Ovary (tissue), 9 donors: ENCODE results near the gene CCDC88A. TPM values are rescaled to one million over a fixed set of nuclear protein-coding genes. Genes with fewer than 3 reads are reported as not detected.

Experiments used
- DNase-seq, 5 donors: peaks; one replicate each; pipeline ENCODE4 v3.0.0-alpha.2; 2019 to 2020
- H3K27ac ChIP-seq, 2 donors: fragments of 200-600 bp; one replicate each; pipeline versions ENCODE4 v1.5.1 to v1.8.0; 2019 to 2022
- H3K27me3 ChIP-seq: fragments of 200-600 bp; one replicate; pipeline ENCODE4 v1.8.0; 2022
- H3K36me3 ChIP-seq: fragments of 200-600 bp; sonication (generic); one replicate; pipeline ENCODE4 v1.5.1; 2019
- H3K4me1 ChIP-seq: one replicate; pipeline ENCODE4 v1.8.1; 2013; ENCODE audit warnings: mild to moderate bottlenecking, moderate library complexity; ENCODE audit not compliant: insufficient read depth
- H3K4me3 ChIP-seq: fragments of 200-600 bp; sonication (generic); one replicate; pipeline ENCODE4 v1.5.1; 2017
- H3K9me3 ChIP-seq, 2 donors: fragments of 200-600 bp in 1 of 2; sonication (generic) in 1 of 2; one replicate each; pipeline versions ENCODE4 v1.5.1 to v1.8.1; 2013 to 2019; ENCODE audit warnings: mild to moderate bottlenecking in 1 of 2, moderate library complexity in 1 of 2
- CTCF ChIP-seq, 3 donors: fragments of 450-650 bp in 2 of 3; fragments of 200-600 bp in 1 of 3; IDR thresholded peaks; one replicate each; pipeline versions ENCODE4 v1.5.1 to v1.8.0; 2016 to 2022; ENCODE audit warnings: antibody characterized with exemption in 3 of 3, mild to moderate bottlenecking in 1 of 3
- EP300 ChIP-seq: sonication (generic); formaldehyde crosslinking; IDR thresholded peaks from one replicate; pipeline ENCODE4 v1.6.1; 2017; ENCODE audit warnings: antibody characterized with exemption
- POLR2A ChIP-seq: fragments of 450-650 bp; IDR thresholded peaks from one replicate; pipeline ENCODE4 v1.6.1; 2017; ENCODE audit warnings: antibody characterized with exemption, mild to moderate bottlenecking, moderate library complexity
- WGBS, 3 donors: extraction: QIAGEN DNeasy Blood & Tissue Kit in 1 of 3; methylation state at CpG; one replicate each; pipeline versions ENCODE4 v1.1.5 to v1.1.7; 2013 to 2017; 5-methylcytosine and 5-hydroxymethylcytosine counted together
- intact Hi-C, 4 donors: fragments of 100-400 bp; cut with DNase I; formaldehyde crosslinking; loops; one replicate each; pipeline versions ENCODE4 v1.11.0 to v1.15.1; 2022 to 2023
- polyA plus RNA-seq, 2 donors: library from polyadenylated mRNA; stranded (reverse); fragments of 200-250 nt in 1 of 2; fragments of 350-450 nt in 1 of 2; fragmentation: Illumina TruSeq in 1 of 2; extraction: RNeasy Lipid Tissue Mini Kit (QIAGEN cat#74804) in 1 of 2; gene quantifications; one replicate each; pipeline ENCODE4 v1.2.3, GENCODE V29; 2013 to 2014
- total RNA-seq, 7 donors: library from RNA; depleted of rRNA in 2 of 7; stranded (reverse); fragments of >200 nt in 2 of 7; fragmentation: NEBNext Ultra II Directional in 3 of 7; extraction: Animal tissue kit (Norgen Biotek cat#: 25700) in 3 of 7; gene quantifications; one replicate each; pipeline versions ENCODE4 v1.1.0 to v1.2.4, GENCODE V29; 2016 to 2023
- donor health status: DM: no; HTN: no; CAD: no; lungs with moderate emphysema.
- donor health status: DM: no; HTN: no; CAD: no.
- donor health status: Bipolar disorder and iron deficiency.
- donor health status: DM: yes; HTN: yes; CAD: no.
- donor health status: DM: no; HTN: no; CAD: no.
- donor health status: DM: yes; HTN: yes; CAD: no.

The CCDC88A gene
- total and polyA plus RNA-seq, 9 donors = 9.6 to 64.4 (median 30.6) TPM

GRCh38 chr2:55419233-55419678 is 400 bp downstream of the CCDC88A start:
- no peak for DNase-seq
- TF ChIP-seq POLR2A = no peak
- no peak for TF ChIP-seq EP300
- no peak for TF ChIP-seq CTCF (IDR thresholded peaks at IDR 0.05)
- Histone ChIP-seq H3K36me3 (no peaks in the 10 kb centered on the region), H3K9me3 (no peaks in the 10 kb centered on the region), H3K4me1 (peaks cover 1% of the 10 kb centered on the region), H3K27ac (peak overlapping the region; percentile 80 to 81), H3K4me3 (peak overlapping the region; percentile 88), H3K27me3 (no peaks in the 10 kb centered on the region)
- 0 to 1% (median 1%) methylated on average over 29 to 31 of the region's 31 CpGs for WGBS, 3 donors
- intact Hi-C loops = no loop called here

GRCh38 chr2:55418512-55419232 is 984 bp downstream of the CCDC88A start:
- Histone ChIP-seq H3K27me3 (no peaks in the 10 kb centered on the region), H3K36me3 (no peaks in the 10 kb centered on the region), H3K27ac (peak overlapping the region; percentile 80 to 81), H3K4me3 (peak overlapping the region; percentile 88), H3K9me3 (no peaks in the 10 kb centered on the region), H3K4me1 (peaks cover 1% of the 10 kb centered on the region)
- TF ChIP-seq POLR2A (no peak), CTCF (IDR thresholded peaks at IDR 0.05) (no peak), EP300 (no peak)
- 0 to 1% (median 1%) methylated on average over 11 of the region's 11 CpGs for WGBS, 3 donors
- intact Hi-C loops = no loop called here
- no peak for DNase-seq

GRCh38 chr2:55418072-55418471 is 1.6 kb downstream of the CCDC88A start:
- no peak for DNase-seq
- TF ChIP-seq CTCF (IDR thresholded peaks at IDR 0.05) = no peak
- no peak for TF ChIP-seq POLR2A
- TF ChIP-seq EP300 = no peak
- Histone ChIP-seq H3K27ac (no peak overlapping the region), H3K4me3 (peak overlapping the region; percentile 88), H3K36me3 (no peaks in the 10 kb centered on the region), H3K4me1 (peaks cover 1% of the 10 kb centered on the region), H3K27me3 (no peaks in the 10 kb centered on the region), H3K9me3 (no peaks in the 10 kb centered on the region)
- WGBS, 3 donors = 4 to 8% (median 6%) methylated on average over 2 of the region's 2 CpGs
- intact Hi-C loops = no loop called here

- 71 to 82% (median 76%) methylated on average over 5 of the region's 5 CpGs for WGBS, 3 donors
- peaks cover 1% of the 10 kb centered on the region for H3K4me1 ChIP-seq
- intact Hi-C loops = no loop called here
Measured at GRCh38 chr2:55416786-55417568, 2.7 kb downstream of the CCDC88A start.

More at GRCh38 chr2:55416786-55417568, 2.7 kb downstream of the CCDC88A start:
- no peak for TF ChIP-seq CTCF (IDR thresholded peaks at IDR 0.05)
- TF ChIP-seq EP300 = no peak
- TF ChIP-seq POLR2A = no peak
- H3K9me3 ChIP-seq = no peaks in the 10 kb centered on the region
- no peaks in the 10 kb centered on the region for H3K36me3 ChIP-seq
- no peak overlapping the region for H3K4me3 ChIP-seq
- H3K27ac ChIP-seq = no peak overlapping the region
- no peak for DNase-seq
- no peaks in the 10 kb centered on the region for H3K27me3 ChIP-seq
